ENCODE measurements around the gene CTSG. TPM values are rescaled to one million over a fixed set of nuclear protein-coding genes. Genes with fewer than 3 reads are reported as not detected.
"Not testable (repeated sequence)": the region's sequence is repeated elsewhere in the genome, so short reads cannot be mapped to it uniquely, and the experiment has no call there.

CTSG gene
- under 1 TPM in 1 of 3 donors, not detected in 2; 0.24 TPM for polyA plus RNA-seq

- H3K36me3 Mint-ChIP-seq = no peaks in the 10 kb centered on the region
- H3K9me3 Mint-ChIP-seq = peaks cover 0 to 4% (median 0%) of the 10 kb centered on the region in 6 donors
- peaks cover 3 to 7% of the 10 kb centered on the region in 2 donors for H3K4me1 Mint-ChIP-seq
- no peak for DNase-seq
- H3K27ac Mint-ChIP-seq = no peak within 1 kb of the TSS
- peaks cover 0 to 5% (median 1%) of the 10 kb centered on the region in 3 donors for H3K27me3 Mint-ChIP-seq (ENCODE audit: low read depth in 3 of 3)
- H3K4me3 Mint-ChIP-seq = no peak within 1 kb of the TSS
These were observed at the start of gene CTSG for GRCh38 chr14:24576182-24576581. CTSG (minus strand) TSS chr14:24576250; CDS start chr14:24576223, 27 bp downstream.

GRCh38 chr14:24613747-24614146 is 37.7 kb upstream of the CTSG start:
- DNase-seq = no peak
- Mint-ChIP-seq H3K36me3 (no peaks in the 10 kb centered on the region), H3K27ac (peak overlapping the region; percentile 93 to 100 (median 98)), H3K9me3 (no peaks in the 10 kb centered on the region), H3K4me3 (peak overlapping the region in 3 of 5 donors; percentile 24 to 63 (median 26)), H3K27me3 (ENCODE audit: low read depth in 3 of 3) (peaks cover 0 to 12% (median 1%) of the 10 kb centered on the region in 3 donors), H3K4me1 (peaks cover 57 to 58% of the 10 kb centered on the region in 2 donors)

GRCh38 chr14:24613241-24613640 is 37.2 kb upstream of the CTSG start:
- Mint-ChIP-seq H3K27me3 (ENCODE audit: low read depth in 3 of 3) (peaks cover 0 to 10% (median 1%) of the 10 kb centered on the region in 3 donors), H3K36me3 (peaks cover 0 to 2% (median 0%) of the 10 kb centered on the region in 3 donors), H3K27ac (peak overlapping the region; percentile 93 to 100 (median 98)), H3K4me1 (peaks cover 62 to 63% of the 10 kb centered on the region in 2 donors), H3K9me3 (no peaks in the 10 kb centered on the region), H3K4me3 (peak overlapping the region in 4 of 5 donors; percentile 25 to 72 (median 54))
- DNase-seq = no peak

- peak in 2 of 3 donors; percentile 38 to 55 for DNase-seq
- Mint-ChIP-seq H3K27ac (peak overlapping the region; percentile 93 to 100 (median 98)), H3K4me3 (peak overlapping the region; percentile 34 to 72 (median 64)), H3K4me1 (peaks cover 73 to 74% of the 10 kb centered on the region in 2 donors), H3K27me3 (ENCODE audit: low read depth in 3 of 3) (peaks cover 1 to 10% (median 5%) of the 10 kb centered on the region in 3 donors), H3K36me3 (peaks cover 4 to 11% (median 5%) of the 10 kb centered on the region in 3 donors), H3K9me3 (no peaks in the 10 kb centered on the region)
These were observed 36.1 kb upstream of the CTSG start for GRCh38 chr14:24612196-24612595.

GRCh38 chr14:24609655-24610344 is 33.8 kb upstream of the CTSG start, which contains the start of gene GZMH:
GZMH (minus strand) TSS chr14:24609685; CDS start chr14:24609613, 72 bp downstream.
- Mint-ChIP-seq H3K36me3 (peaks cover 10 to 16% (median 14%) of the 10 kb centered on the region in 3 donors), H3K27ac (peak within 1 kb of the TSS; percentile 93 to 100 (median 98)), H3K9me3 (no peaks in the 10 kb centered on the region), H3K4me3 (peak within 1 kb of the TSS; percentile 92 to 98 (median 95)), H3K27me3 (ENCODE audit: low read depth in 3 of 3) (peaks cover 3 to 11% (median 7%) of the 10 kb centered on the region in 3 donors), H3K4me1 (peaks cover 95 to 97% of the 10 kb centered on the region in 2 donors)
- peak; percentile 74 to 79 (median 79) for DNase-seq

- H3K4me3 Mint-ChIP-seq = peak overlapping the region; percentile 92 to 98 (median 95)
These were observed 31.8 kb upstream of the CTSG start for GRCh38 chr14:24607635-24608514.

GRCh38 chr14:24607081-24607480 is 31.0 kb upstream of the CTSG start:
- peak in 2 of 3 donors; percentile 58 to 60 for DNase-seq
- peak overlapping the region; percentile 92 to 98 (median 95) for H3K4me3 Mint-ChIP-seq
- no peaks in the 10 kb centered on the region for H3K9me3 Mint-ChIP-seq
- peak overlapping the region; percentile 93 to 100 (median 98) for H3K27ac Mint-ChIP-seq
- H3K4me1 Mint-ChIP-seq = peaks cover 72 to 74% of the 10 kb centered on the region in 2 donors
- H3K27me3 Mint-ChIP-seq (ENCODE audit: low read depth in 3 of 3) = peaks cover 3 to 10% (median 9%) of the 10 kb centered on the region in 3 donors
- H3K36me3 Mint-ChIP-seq = peaks cover 16 to 25% (median 19%) of the 10 kb centered on the region in 3 donors

More at GRCh38 chr14:24607635-24608514, 31.8 kb upstream of the CTSG start:
- Mint-ChIP-seq H3K4me1 (peaks cover 80 to 82% of the 10 kb centered on the region in 2 donors), H3K36me3 (peaks cover 16 to 25% (median 19%) of the 10 kb centered on the region in 3 donors), H3K9me3 (no peaks in the 10 kb centered on the region), H3K27me3 (ENCODE audit: low read depth in 3 of 3) (peaks cover 3 to 11% (median 10%) of the 10 kb centered on the region in 3 donors), H3K27ac (peak overlapping the region; percentile 93 to 100 (median 98))
- no peak for DNase-seq

GRCh38 chr14:24606297-24606696 is 30.2 kb upstream of the CTSG start:
- peaks cover 64 to 66% of the 10 kb centered on the region in 2 donors for H3K4me1 Mint-ChIP-seq
- peaks cover 21 to 28% (median 22%) of the 10 kb centered on the region in 3 donors for H3K36me3 Mint-ChIP-seq
- no peaks in the 10 kb centered on the region for H3K9me3 Mint-ChIP-seq
- H3K27ac Mint-ChIP-seq = peak overlapping the region; percentile 93 to 100 (median 98)
- peak in 1 of 3 donors; percentile 26 for DNase-seq
- H3K27me3 Mint-ChIP-seq (ENCODE audit: low read depth in 3 of 3) = peaks cover 3 to 10% (median 9%) of the 10 kb centered on the region in 3 donors
- H3K4me3 Mint-ChIP-seq = peak overlapping the region; percentile 92 to 98 (median 95)

GRCh38 chr14:24605435-24606190 is 29.6 kb upstream of the CTSG start:
- Mint-ChIP-seq H3K27ac (peak overlapping the region; percentile 93 to 100 (median 98)), H3K27me3 (ENCODE audit: low read depth in 3 of 3) (peaks cover 3 to 10% (median 9%) of the 10 kb centered on the region in 3 donors), H3K36me3 (peaks cover 21 to 32% (median 22%) of the 10 kb centered on the region in 3 donors), H3K4me3 (peak overlapping the region; percentile 92 to 98 (median 95)), H3K9me3 (no peaks in the 10 kb centered on the region), H3K4me1 (peaks cover 57 to 59% of the 10 kb centered on the region in 2 donors)
- peak; percentile 74 to 80 (median 74) for DNase-seq

GRCh38 chr14:24597403-24597802 is 21.4 kb upstream of the CTSG start:
- Mint-ChIP-seq H3K27ac (no peak overlapping the region), H3K9me3 (peaks cover 2 to 23% (median 14%) of the 10 kb centered on the region in 6 donors), H3K4me3 (no peak overlapping the region), H3K36me3 (peaks cover 8 to 31% (median 25%) of the 10 kb centered on the region in 3 donors), H3K4me1 (no peaks in the 10 kb centered on the region), H3K27me3 (ENCODE audit: low read depth in 3 of 3) (peaks cover 0 to 3% (median 2%) of the 10 kb centered on the region in 3 donors)
- DNase-seq = no peak

- H3K27me3 Mint-ChIP-seq (ENCODE audit: low read depth in 3 of 3) = peaks cover under 1 to 14% (median 2%) of the 10 kb centered on the region in 3 donors
- H3K27ac Mint-ChIP-seq = no peak overlapping the region
- H3K36me3 Mint-ChIP-seq = peaks cover 5 to 24% (median 21%) of the 10 kb centered on the region in 3 donors
- H3K9me3 Mint-ChIP-seq = peaks cover 2 to 23% (median 16%) of the 10 kb centered on the region in 6 donors
- no peak for DNase-seq
- H3K4me1 Mint-ChIP-seq = no peaks in the 10 kb centered on the region
- H3K4me3 Mint-ChIP-seq = no peak overlapping the region
These were observed 19.2 kb upstream of the CTSG start for GRCh38 chr14:24595073-24595808.

- not testable (repeated sequence) for H3K27ac Mint-ChIP-seq, H3K36me3 Mint-ChIP-seq, DNase-seq, H3K4me3 Mint-ChIP-seq, H3K4me1 Mint-ChIP-seq
- Mint-ChIP-seq H3K27me3 (ENCODE audit: low read depth in 3 of 3) (peaks cover 4 to 15% (median 7%) of the 10 kb centered on the region in 3 donors), H3K9me3 (peaks cover 0 to 20% (median 6%) of the 10 kb centered on the region in 6 donors)
These were observed 15.0 kb upstream of the CTSG start for GRCh38 chr14:24591004-24591403.

Measured in immature natural killer cell (primary cell).